HG03565 (cell line): ENCODE measurements around the gene MCUB.
"Not testable (repeated sequence)": the region's sequence is repeated elsewhere in the genome, so short reads cannot be mapped to it uniquely, and the experiment has no call there.

Experiments
- ATAC-seq: cut with Tn5 transposase; IDR thresholded peaks from one replicate; pipeline ENCODE4 v1.9.1; 2021; ENCODE audit warnings: mild to moderate bottlenecking, moderate library complexity; ENCODE audit not compliant: unreplicated experiment

The MCUB gene

DNA sequence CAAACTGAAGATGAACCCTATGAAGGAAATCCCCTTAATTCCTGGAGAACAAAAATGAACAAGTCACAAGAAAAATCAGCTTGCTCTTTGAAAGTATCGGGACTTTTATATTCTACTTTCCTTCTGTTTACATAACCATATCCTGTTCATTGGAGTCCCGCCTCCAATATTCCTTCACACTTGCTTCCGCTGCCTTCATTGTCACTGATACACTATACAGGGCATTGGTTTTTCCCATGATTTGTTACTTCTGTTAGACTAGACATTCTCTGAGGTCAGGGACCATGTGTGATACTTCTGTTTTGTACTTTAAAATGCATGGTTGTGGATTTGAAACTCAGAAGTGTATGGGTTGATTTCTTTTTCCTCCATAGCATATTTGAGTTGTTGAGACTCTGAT lies 18.8 kb downstream of the MCUB start:
- no peak for ATAC-seq

DNA sequence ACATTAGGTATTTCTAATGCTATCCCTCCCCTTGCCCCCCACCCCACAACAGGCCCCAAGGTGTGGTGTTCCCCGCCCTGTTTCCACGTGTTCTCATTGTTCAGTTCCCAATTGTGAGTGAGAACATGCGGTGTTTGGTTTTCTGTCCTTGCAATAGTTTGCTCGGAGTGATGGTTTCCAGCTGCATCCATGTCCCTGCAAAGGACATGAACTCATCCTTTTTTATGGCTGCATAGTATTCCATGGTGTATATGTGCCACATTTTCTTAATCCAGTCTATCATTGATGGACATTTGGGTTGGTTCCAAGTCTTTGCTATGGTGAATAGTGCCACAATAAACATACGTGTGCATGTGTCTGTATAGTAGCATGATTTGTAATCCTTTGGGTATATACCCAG lies 20.0 kb downstream of the MCUB start:
- ATAC-seq, result not testable (repeated sequence)

DNA sequence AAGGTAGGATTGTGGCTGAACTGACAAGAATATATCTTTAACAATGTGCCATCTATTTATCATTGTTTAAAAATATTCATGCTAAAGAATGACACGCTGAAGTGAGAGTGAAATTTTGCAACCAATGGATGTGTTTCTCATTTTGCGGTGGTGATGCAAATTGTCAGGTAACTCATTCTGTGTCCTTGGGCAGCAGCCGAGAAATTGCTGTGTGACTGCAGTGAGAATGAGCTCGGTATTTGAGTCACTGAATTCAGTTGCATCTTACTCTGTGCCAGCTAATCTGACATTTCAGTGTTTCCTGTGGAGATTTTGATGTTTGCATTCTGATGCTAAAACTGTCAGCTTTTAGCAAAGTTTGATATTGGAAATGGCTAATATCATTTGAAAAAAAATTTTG lies 28.1 kb downstream of the MCUB start:
- ATAC-seq, result peak; percentile 99

DNA sequence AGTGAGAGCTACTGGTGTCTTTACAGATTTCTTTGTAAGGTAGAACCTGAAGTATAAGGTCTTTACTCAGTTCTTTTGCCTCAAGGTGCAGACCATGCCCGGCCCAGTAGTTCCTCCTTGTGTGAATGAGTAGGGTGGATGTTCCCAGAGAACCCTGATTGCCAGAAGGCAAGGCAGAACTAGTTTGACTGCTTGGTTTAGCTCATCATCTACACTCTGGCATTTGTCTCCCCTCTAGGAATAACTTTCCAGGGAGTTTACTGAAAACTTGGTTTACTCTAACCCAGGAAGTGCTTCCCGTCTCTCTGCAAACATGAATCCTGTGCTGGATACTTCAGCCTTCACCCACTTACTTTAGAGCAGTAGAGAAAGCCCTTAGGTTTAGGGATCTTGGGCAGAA lies 29.1 kb downstream of the MCUB start:
- no peak for ATAC-seq

DNA sequence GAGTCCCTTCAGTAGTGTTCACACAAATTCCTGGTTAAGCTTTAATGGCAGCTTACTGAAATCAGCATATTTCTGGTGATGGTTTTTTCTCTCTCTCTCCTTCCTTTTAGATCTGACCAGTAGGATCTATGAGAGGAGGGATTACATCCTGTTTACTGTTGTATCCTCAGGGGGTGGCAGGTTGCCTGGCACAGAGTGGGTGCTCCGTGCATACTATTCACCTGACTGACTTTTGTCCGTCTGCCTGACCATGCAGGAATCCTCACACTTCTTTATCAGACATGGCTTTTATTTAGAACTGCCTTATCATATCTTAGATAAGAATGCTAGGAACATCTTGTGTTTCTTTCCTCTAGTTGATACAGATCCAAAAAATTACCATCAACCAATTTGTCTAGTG lies 29.6 kb downstream of the MCUB start:
- no peak for ATAC-seq

DNA sequence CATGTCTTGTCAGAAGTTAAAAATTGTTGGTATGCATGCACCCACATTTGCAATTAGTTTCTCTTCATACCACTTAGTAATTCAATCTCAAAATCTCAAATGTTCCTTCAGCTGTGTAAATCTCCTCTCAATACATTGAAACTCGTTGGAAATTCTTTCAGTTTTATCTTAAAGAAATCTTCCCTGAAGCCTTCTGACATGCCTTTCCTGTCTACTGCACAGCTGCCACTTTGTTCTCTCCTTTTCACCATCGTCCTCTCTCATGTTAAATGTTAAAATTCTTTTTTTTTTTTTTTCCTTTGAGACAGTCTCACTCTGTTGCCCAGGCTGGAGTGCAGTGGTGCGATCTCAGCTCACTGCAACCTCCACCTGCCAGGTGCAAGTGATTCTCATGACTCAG lies 30.9 kb downstream of the MCUB start:
- no peak for ATAC-seq

DNA sequence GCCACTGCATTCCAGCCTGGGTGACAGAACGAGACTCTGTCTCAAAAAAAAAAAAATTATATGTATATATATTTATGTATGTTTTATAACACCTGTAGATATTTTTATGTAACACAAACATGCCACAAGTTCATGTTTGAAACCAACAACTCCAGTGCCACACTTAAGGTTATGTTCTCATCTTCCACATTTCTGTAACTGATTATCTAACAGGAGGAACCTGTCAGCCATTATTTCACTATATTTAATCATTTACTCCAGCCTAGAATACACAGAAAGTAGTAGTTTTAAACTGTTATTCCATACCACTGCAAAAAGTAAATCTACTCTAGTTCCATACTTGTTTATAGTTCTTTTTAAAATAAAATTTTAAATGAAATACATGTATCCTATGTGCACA lies 32.3 kb downstream of the MCUB start:
- ATAC-seq, result no peak

DNA sequence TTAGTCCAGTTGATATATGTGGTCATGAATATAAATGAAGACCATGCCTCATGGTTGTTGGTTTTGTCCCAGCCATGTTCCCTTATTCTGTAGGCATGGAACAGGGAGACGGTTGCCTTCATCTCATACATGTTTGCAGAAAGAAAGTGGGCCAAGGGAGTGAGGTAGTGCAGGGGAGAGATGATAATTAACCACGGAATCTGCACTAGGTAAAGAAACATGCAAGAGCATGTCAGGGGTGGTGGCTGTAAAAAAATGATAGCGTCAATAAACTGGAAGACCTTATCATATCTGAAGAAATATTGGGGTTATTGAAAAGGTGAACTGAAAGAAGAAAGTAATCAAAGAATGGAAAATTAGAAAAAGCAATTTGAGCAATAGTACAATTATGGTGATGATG lies 35.1 kb downstream of the MCUB start:
- ATAC-seq, result not testable (repeated sequence)

DNA sequence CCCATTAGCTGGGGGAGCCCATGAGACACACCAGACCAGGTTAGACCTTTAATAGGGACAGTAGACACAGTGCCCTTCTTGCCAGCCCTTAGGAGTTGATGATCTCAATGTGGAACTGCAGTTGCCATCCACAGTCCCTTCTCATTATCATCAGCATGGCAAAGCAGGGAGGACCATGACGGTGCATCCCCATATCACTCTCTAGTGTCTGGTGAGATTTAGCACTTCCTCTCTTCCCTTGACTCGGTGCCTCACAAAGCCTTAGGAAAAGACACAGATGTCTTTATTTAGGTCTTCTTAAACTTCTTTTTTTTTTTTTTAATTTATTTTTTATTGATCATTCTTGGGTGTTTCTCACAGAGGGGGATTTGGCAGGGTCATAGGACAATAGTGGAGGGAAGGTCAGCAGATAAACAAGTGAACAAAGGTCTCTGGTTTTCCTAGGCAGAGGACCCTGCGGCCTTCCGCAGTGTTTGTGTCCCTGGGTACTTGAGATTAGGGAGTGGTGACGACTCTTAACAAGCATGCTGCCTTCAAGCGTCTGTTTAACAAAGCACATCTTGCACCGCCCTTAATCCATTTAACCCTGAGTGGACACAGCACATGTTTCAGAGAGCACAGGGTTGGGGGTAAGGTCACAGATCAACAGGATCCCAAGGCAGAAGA lies 36.5 kb downstream of the MCUB start:
- ATAC-seq, result not testable (repeated sequence)

DNA sequence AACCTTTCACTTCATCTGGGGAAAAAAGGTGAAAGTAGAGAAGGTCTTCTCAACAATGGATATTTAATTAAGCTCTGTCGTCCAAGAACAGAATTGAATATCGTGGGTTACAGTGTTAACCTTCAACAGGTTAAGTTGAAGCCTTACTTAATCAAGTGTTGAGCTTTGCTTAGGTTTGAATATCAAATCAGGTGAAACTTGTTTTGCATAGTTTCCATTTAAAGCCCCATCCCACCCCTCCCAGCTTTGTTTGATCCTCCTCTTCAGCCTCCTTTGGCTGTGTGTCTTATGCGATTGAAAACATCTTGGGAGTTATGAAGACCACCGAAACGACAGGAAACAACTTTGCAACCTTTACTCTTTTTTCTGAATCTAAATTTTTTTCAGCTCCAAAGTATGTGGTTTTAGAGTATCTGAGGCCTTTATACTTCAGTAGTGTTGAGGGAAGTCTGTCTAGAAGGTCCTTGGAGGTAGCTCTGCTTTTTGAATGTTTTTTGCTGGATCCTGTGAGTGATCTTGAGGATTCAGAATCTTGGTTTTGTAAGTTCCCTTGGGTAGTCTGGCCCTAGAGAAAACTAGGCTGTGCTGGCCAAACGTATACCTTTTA lies 39.1 kb downstream of the MCUB start:
- ATAC-seq, result no peak

DNA sequence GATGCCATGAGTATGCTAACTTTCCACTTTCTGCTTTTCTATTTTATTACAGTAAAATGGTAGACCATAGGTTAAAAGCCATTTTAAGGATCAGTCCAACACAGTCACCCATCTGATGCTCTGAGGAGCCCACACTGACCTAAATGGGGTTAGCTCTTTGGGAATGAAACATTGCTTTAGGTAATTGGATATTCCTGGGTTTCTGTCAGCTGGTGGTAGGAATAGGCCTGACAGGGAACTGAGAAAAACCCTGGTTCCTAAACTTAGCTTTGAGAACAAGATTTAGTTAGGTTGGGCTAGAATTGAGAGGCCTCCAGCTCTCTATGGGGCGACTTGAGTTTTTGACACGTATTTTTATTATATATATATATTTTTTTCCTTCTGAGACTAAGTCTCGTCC lies 40.4 kb downstream of the MCUB start:
- no peak for ATAC-seq

DNA sequence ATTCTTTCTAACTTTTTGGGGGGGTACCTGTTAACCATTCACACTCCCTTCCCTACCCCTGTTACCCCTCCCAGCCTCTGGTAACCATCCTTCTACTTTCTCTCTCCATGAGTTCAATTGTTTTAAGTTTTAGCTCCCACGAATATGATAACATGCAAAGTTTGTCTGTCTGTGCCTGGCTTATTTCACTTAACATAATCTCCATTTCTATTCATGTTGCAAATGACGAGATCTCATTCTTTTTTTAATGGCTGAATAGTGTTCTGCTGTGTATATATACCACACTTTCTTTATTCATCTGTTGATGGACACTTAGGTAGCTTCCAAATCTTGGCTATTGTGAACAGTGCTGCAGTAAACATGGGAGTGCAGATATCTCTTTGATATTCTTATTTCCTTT lies 41.3 kb downstream of the MCUB start:
- ATAC-seq, result no peak

DNA sequence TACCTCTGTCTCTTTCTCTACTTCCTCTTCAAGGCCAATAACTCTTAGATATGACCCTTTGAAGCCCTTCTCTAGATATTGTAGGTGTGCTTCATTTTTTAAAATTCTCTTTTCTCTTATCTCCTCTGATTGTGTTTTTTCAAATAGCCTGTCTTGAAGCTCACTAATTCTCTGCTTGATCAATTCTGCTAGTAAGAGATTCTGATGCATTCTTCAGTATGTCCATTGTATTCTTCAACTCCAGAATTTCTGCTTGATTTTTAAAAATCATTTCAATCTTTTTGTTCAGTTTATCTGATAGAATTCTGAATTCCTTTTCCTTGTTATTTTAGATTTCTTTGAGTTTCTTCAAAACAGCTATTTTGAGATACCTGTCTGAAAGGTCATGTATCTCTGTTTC lies 47.9 kb downstream of the MCUB start:
- ATAC-seq, result no peak

DNA sequence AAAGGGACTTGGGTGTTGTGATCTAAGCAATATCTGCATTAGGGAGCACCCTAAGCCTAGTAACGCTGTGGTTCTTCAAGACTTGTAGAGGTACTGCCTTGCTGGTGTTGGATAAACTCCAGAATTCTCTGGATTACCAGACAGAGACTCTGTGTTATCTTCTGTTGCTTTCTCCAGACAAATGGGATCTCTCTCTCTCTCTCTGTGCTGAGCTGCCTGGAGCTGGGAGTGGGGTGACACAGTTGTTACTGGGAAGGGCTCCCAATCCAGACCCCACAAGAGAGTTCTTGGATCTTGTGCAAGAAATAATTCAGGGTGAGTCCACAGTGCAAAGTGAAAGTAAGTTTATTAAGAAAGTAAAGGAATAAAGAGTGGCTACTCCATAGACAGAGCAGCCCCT lies 48.8 kb downstream of the MCUB start:
- no peak for ATAC-seq

DNA sequence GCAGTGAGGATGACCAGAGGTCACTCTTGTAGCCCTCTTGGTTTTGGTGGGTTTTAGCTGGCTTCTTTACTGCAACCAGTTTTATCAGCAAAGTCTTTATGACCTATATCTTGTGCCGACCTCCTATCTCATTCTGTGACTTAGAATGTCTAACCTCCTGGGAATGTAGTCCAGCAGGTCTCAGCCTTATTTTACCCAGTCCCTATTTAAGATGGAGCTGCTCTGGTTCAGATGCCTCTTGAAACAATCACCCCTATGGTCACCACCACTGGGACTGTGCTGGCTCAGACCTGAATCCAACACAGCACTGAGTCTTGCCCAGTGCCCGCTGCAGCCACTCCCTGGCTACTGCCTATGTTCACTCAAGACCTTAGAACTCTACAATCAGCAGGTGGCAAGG lies 49.4 kb downstream of the MCUB start:
- ATAC-seq, result no peak

DNA sequence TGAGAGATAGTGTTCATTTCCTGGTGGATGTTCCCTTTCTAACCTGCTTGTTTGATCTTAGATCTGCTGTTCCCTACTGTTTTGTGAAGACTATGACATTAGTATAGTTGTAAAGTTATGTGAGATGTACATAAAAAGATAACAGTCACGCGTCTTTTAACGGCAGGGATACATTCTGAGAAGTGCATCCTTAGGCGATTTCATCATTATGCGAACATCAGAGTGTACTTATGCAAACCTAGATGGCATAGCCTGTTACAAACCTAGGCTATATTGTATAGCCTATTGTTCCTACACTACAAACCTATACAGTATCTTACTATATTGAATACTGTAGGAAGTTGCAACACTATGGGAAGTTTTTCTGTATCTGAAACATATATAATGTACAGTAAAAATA lies 50.4 kb downstream of the MCUB start:
- ATAC-seq, result no peak

DNA sequence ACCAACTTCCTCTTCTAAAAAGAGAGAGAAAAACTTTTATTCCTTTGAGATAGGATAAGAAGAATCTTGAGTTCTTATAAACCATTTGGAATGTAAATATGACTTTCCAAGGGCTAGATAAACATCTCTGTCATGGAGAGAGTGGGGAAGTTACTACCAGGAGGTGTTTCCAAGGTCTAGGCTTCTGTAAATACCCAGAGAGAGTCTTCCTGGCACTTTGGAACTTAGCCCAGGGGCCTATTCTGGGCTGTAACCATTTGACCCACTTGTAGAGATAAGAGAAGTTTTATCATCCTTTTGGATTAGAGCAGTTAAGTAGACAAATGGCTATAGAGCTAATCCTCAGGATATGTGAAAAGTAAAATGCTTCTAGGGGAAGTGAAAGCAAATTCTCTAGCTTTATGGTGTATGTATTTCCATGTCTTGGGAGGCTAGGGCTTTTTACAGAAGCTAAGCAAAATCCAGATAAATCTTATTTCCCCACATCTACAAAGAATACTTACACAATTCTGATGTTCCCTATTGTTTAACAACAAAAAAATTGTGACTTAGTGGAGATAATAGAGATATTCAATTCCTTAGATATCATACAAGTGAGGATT lies 51.1 kb downstream of the MCUB start:
- ATAC-seq, result no peak

DNA sequence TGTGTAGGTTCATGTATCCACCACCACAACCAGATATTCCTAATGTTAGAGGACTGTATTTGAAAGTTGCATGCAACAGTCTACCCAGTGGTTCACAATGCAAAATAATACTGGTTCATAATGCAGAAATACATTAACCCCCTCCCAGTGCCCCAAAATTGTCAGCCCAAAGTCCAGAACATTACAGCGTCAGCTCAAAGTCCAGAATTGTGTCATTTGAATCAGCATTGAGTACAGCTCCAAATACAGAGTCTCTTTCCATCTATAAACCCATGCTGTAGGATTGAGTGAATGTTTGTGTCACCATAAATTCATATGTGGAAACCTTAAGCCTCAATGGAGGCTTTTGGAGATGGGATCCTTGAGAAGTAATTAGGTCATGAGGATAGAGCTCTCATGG lies 54.0 kb downstream of the MCUB start:
- no peak for ATAC-seq

DNA sequence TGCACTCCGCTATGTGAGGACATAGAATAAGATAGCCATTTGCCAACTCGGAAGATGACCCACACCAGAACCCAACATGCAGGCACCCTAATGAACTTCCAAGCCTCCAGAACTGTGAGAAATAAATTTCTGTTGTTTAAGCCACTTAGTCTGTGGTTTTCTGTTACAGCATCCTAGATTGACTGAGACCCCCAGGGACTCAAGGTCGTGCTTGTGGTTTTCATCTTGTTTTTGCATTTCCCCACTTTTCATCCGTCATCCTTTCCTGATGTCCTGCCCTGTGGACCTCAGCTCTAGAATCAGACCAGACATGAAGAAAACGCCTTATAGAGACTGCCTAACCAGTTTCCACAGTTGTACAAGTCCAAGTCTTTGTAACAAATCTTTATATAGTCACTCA lies 54.4 kb downstream of the MCUB start:
- no peak for ATAC-seq

DNA sequence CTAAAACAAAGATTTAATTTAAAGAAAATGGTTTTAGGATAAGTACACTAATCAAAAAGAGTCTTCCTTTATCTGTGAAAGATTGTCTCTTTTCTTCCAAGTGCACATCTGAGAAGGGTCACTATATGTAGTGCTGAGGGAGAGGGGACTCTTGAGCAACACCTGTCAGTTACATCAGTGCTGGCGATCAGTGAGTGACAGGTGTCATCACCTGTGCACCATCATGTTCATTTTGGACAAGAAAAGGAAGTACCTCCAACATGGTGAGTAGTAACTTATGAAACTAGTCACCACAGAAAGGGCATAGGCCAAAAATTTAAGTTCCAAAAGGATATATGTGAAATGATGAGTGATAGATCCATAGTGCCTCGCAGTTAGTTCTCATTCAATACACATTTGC lies 55.7 kb downstream of the MCUB start:
- no peak for ATAC-seq

DNA sequence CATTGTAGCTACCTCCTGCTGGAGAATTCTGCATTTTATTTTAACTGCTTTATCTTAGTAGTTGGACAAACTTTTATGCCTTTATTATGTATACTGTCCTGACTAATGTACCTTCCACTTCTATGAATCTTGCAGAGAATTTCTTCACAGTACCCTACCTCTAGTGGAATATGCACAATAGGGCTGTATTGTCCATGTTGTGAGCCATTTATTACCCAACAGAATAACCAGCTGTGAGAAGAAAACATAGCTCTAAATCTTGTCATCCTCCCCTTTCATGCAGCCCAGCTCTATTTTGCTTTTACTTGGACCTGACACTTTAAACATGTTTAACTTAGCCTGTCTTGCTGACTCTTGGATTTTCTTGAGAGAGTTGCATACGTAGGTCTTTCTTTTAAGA lies 56.2 kb downstream of the MCUB start:
- ATAC-seq, result no peak

DNA sequence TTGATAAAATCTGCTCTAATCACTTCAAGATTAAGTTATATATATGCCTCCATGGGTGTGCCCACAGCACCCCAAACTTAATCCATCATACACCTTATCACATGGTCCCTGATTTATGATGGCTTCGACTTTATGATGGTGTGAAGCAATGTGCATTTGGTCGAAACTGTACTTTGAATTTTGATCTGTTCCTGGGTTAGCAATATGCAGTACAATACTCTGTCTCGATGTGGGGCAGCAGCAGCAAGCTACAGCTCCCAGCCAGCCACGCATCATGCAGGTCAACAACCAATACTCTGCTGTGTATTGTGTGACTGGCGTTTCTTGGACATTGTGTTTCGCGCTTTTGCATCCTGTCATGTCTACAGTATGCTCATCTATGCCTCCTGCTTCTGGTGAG lies 62.6 kb downstream of the MCUB start:
- ATAC-seq, result no peak

DNA sequence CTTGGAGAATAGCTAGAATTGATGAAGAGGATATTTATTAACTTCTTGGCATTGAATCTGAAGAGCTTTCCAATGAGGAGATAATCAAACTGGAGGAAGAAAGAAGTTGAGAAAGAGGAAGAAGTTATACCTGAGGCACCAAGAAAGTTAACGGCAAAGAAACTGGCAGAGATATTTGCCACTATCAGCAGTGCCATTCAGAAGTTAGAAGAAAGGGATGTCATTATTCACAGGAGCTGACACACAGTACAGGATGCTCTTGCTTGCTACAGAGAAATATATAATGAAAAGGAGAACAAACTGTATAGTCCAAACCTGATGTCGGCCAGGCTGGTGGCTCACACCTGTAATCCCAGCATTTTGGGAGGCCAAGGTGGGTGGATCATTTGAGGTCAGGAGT lies 64.5 kb downstream of the MCUB start:
- no peak for ATAC-seq
